HepG2 (cell line): ENCODE measurements around the gene ANKRD65. TPM values are rescaled to one million over a fixed set of nuclear protein-coding genes. Genes with fewer than 3 reads are reported as not detected.

Experiments
- ARNTL ChIP-seq: sonication (generic); formaldehyde crosslinking; IDR thresholded peaks from 2 replicates; pipeline ENCODE4 v1.4.0; 2020; ENCODE audit warnings: mild to moderate bottlenecking, missing genetic modification reagents
- BORCS8-MEF2B ChIP-seq: sonication (generic); formaldehyde crosslinking; IDR thresholded peaks from 2 replicates; pipeline ENCODE4 v1.8.0; 2022; ENCODE audit warnings: mild to moderate bottlenecking, missing genetic modification reagents
- CREM ChIP-seq, 2 experiments: sonication (generic) in 1 of 2; formaldehyde crosslinking in 1 of 2; IDR thresholded peaks; 2 replicates each; pipeline versions ENCODE4 v1.4.0 to v1.6.1; 2016 to 2020; ENCODE audit warnings: antibody characterized with exemption in 1 of 2, mild to moderate bottlenecking in 1 of 2, missing genetic modification reagents in 1 of 2
- ETV5 ChIP-seq: IDR thresholded peaks from 2 replicates; pipeline ENCODE4 v1.6.1; 2018; ENCODE audit warnings: missing biosample characterization, missing genetic modification reagents, inconsistent platforms, borderline replicate concordance
- FOXJ3 ChIP-seq: sonication (generic); formaldehyde crosslinking; IDR thresholded peaks from 2 replicates; pipeline ENCODE4 v1.4.0; 2020; ENCODE audit warnings: missing genetic modification reagents, mild to moderate bottlenecking, borderline replicate concordance
- HNRNPK ChIP-seq: fragments of 200-400 bp; formaldehyde crosslinking; IDR thresholded peaks from 2 replicates; pipeline ENCODE4 v1.6.1; 2018; ENCODE audit warnings: low read length, low read depth, moderate library complexity, mild to moderate bottlenecking; ENCODE audit not compliant: poor library complexity, severe bottlenecking
- MIER2 ChIP-seq: IDR thresholded peaks from 2 replicates; pipeline ENCODE4 v1.6.1; 2016; ENCODE audit warnings: missing biosample characterization, missing genetic modification reagents
- MTA3 ChIP-seq: sonication (generic); formaldehyde crosslinking; IDR thresholded peaks from 2 replicates; pipeline ENCODE4 v1.4.0; 2020; ENCODE audit warnings: missing genetic modification reagents
- MXD3 ChIP-seq: IDR thresholded peaks from 2 replicates; pipeline ENCODE4 v1.6.1; 2016; ENCODE audit warnings: mild to moderate bottlenecking, missing biosample characterization, missing genetic modification reagents
- MXD4 ChIP-seq: IDR thresholded peaks from 2 replicates; pipeline ENCODE4 v1.6.1; 2016; ENCODE audit warnings: mild to moderate bottlenecking, missing biosample characterization, missing genetic modification reagents
- NONO ChIP-seq, 2 experiments: fragments of 450-650 bp in 1 of 2; sonication (generic) in 1 of 2; formaldehyde crosslinking in 1 of 2; IDR thresholded peaks in 1 of 2; conservative IDR thresholded peaks in 1 of 2; 2 replicates each; pipeline versions ENCODE4 v1.6.1 to v1.8.0; 2017 to 2022; ENCODE audit warnings: mild to moderate bottlenecking in 1 of 2, missing genetic modification reagents in 1 of 2, moderate library complexity in 1 of 2
- PLSCR1 ChIP-seq: sonication (generic); formaldehyde crosslinking; IDR thresholded peaks from 2 replicates; pipeline ENCODE4 v1.5.0; 2020; ENCODE audit warnings: missing genetic modification reagents, mild to moderate bottlenecking, borderline replicate concordance
- POLR2A ChIP-seq, 2 experiments: IDR thresholded peaks; 2 replicates each; pipeline ENCODE4 v1.6.1; 2011; ENCODE audit warnings: low read depth in 2 of 2, low read length in 2 of 2, mild to moderate bottlenecking in 1 of 2, moderate library complexity in 1 of 2; ENCODE audit not compliant: insufficient read depth in 1 of 2
- RAD51 ChIP-seq: fragments of 450-650 bp; IDR thresholded peaks from 2 replicates; pipeline ENCODE4 v1.6.1; 2016; ENCODE audit warnings: borderline replicate concordance
- SATB2 ChIP-seq: sonication (generic); formaldehyde crosslinking; IDR thresholded peaks from 2 replicates; pipeline ENCODE4 v1.5.0; 2020; ENCODE audit warnings: missing genetic modification reagents
- SMAD9 ChIP-seq: sonication (generic); formaldehyde crosslinking; IDR thresholded peaks from 2 replicates; pipeline ENCODE4 v1.5.1; 2020; ENCODE audit warnings: mild to moderate bottlenecking, missing genetic modification reagents
- SYNCRIP ChIP-seq: fragments of 200-400 bp; formaldehyde crosslinking; IDR thresholded peaks from 2 replicates; pipeline ENCODE4 v1.6.1; 2018; ENCODE audit warnings: mild to moderate bottlenecking, low read depth, low read length; ENCODE audit not compliant: insufficient read depth
- ZNF232 ChIP-seq: sonication (generic); formaldehyde crosslinking; IDR thresholded peaks from 2 replicates; pipeline ENCODE4 v1.4.0; 2020; ENCODE audit warnings: missing genetic modification reagents, borderline replicate concordance
- ZNF441 ChIP-seq: sonication (generic); formaldehyde crosslinking; IDR thresholded peaks from 2 replicates; pipeline ENCODE4 v1.7.0; 2021; ENCODE audit warnings: missing genetic modification reagents, borderline replicate concordance
- ZNF572 ChIP-seq: sonication (generic); formaldehyde crosslinking; IDR thresholded peaks from 2 replicates; pipeline ENCODE4 v1.5.1; 2020; ENCODE audit warnings: mild to moderate bottlenecking, missing genetic modification reagents
- polyA plus RNA-seq, 8 experiments: library from polyadenylated mRNA; depleted of rRNA in 3 of 8; stranded (reverse) in 7 of 8; unstranded in 1 of 8; fragments of >200 nt; fragmentation: Illumina TruSeq in 4 of 8; extraction: Trizol in 4 of 8; gene quantifications; 2 replicates each; pipeline versions ENCODE4 v1.2.1 to v1.2.3, GENCODE V29; 2011 to 2016; ENCODE audit warnings: low read depth in 4 of 8, missing spikeins in 1 of 8, mixed read lengths in 1 of 8; ENCODE audit not compliant: insufficient read depth in 1 of 8
- total RNA-seq, 5 experiments: library from RNA; depleted of rRNA; stranded (reverse); fragments of >200 nt; fragmentation: Illumina TruSeq; extraction: Trizol; gene quantifications; 2 replicates each; pipeline ENCODE4 v1.2.3, GENCODE V29; 2016; ENCODE audit warnings: low read depth in 1 of 5
- TF ChIP-seq, protein P1 (sequence below): sonication (generic); formaldehyde crosslinking; IDR thresholded peaks from 2 replicates; pipeline ENCODE4 v1.8.0; 2023; ENCODE audit warnings: mild to moderate bottlenecking, missing genetic modification reagents
- TF ChIP-seq, protein P2 (sequence below): sonication (generic); formaldehyde crosslinking; IDR thresholded peaks from 2 replicates; pipeline ENCODE4 v1.4.0; 2020; ENCODE audit warnings: mild to moderate bottlenecking, low read depth, missing genetic modification reagents
- TF ChIP-seq, protein P3 (sequence below): sonication (generic); formaldehyde crosslinking; IDR thresholded peaks from 2 replicates; pipeline ENCODE4 v1.5.0; 2020; ENCODE audit warnings: missing genetic modification reagents
- TF ChIP-seq, protein P4 (sequence below): sonication (generic); formaldehyde crosslinking; IDR thresholded peaks from 2 replicates; pipeline ENCODE4 v1.8.1; 2023; ENCODE audit warnings: mild to moderate bottlenecking, missing genetic modification reagents, borderline replicate concordance

The ANKRD65 gene
- total and polyA plus RNA-seq, 2 of the 13 experiments (the other 11 are each of a cell fraction or from before 2014, with no cell fraction given): 12.1 to 30.1 TPM

DNA sequence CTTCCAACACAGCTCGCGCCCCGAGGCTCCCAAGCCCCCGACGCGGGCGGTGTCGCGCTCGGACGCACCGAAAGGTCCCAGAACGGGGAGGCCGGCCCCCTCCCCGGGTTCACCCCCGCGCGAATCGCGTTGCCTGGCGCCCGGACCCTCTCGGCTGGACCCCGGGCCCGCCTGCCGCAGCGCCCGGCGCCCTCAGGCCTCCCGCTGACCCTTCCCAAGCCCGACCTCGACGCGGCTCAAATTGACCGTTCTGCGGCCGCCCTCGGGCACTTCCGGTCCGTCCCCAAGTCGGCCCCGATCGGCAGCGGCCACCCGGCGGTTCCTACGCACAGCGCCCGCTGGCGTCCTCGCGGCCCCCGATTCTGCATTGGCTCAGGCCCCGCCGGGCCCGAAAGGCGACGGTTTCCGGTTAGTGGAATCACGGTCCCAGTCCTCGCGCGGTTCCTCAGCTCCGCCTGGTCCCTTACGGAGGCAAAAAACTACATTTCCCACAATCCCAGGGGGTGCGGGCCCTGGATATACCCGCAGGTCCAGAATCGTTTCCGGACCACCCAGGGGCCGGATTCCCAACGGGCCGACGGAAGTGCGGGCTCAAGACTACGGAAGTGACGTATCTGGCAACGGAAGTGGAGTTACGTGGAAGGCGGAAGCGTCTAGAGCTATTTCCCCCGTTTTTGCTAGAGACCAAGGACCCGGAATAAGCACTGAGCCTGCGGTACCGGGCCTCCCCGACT lies 46.0 kb downstream of the ANKRD65 start, which contains the start of gene AURKAIP1 (continued):
- TF ChIP-seq, protein P1, sequence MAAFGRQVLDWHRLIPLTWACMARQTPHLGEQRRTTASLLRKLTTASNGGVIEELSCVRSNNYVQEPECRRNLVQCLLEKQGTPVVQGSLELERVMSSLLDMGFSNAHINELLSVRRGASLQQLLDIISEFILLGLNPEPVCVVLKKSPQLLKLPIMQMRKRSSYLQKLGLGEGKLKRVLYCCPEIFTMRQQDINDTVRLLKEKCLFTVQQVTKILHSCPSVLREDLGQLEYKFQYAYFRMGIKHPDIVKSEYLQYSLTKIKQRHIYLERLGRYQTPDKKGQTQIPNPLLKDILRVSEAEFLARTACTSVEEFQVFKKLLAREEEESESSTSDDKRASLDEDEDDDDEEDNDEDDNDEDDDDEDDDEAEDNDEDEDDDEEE: peak; percentile 49; the same call in 1 of the 2 replicates
- TF ChIP-seq ZNF572 (CRISPR knock-in tag) (peak; percentile 88; the same call in 1 of the 2 replicates), CREM (IDR thresholded peaks at IDR 0.05) (peak; percentile 98), CREM (CRISPR knock-in tag; IDR thresholded peaks at IDR 0.05) (no peak; the same call in 1 of the 2 replicates), POLR2A (IDR thresholded peaks at IDR 0.05; ENCODE audit: insufficient read depth in 1 of 2, low read depth in 2 of 2, low read length in 2 of 2) (peak; percentile 52 to 78), HNRNPK (peak; percentile 42), SMAD9 (CRISPR knock-in tag) (no peak; the same call in 1 of the 2 replicates), PLSCR1 (CRISPR knock-in tag) (no peak; the same call in 1 of the 2 replicates), MTA3 (CRISPR knock-in tag) (no peak), FOXJ3 (CRISPR knock-in tag) (peak; percentile 71), MXD3 (CRISPR knock-in tag) (peak; percentile 57; the same call in 1 of the 2 replicates), SYNCRIP (no peak), NONO (IDR thresholded peaks at IDR 0.05) (no peak), NONO (CRISPR knock-in tag; conservative IDR thresholded peaks at IDR 0.05) (peak; percentile 100), ZNF232 (CRISPR knock-in tag) (peak; percentile 60; the same call in 1 of the 2 replicates), MXD4 (peak; percentile 64; the same call in 1 of the 2 replicates), RAD51 (no peak), MIER2 (CRISPR knock-in tag) (peak; percentile 82), SATB2 (0 out of 2 replicates have a peak, but pooled peaks have one; percentile 25), ZNF441 (CRISPR knock-in tag) (peak; percentile 94), BORCS8-MEF2B (peak; percentile 93), ETV5 (peak; percentile 86), ARNTL (peak; percentile 85)
- TF ChIP-seq, protein P2, sequence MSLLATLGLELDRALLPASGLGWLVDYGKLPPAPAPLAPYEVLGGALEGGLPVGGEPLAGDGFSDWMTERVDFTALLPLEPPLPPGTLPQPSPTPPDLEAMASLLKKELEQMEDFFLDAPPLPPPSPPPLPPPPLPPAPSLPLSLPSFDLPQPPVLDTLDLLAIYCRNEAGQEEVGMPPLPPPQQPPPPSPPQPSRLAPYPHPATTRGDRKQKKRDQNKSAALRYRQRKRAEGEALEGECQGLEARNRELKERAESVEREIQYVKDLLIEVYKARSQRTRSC: no peak
- TF ChIP-seq, protein P3, sequence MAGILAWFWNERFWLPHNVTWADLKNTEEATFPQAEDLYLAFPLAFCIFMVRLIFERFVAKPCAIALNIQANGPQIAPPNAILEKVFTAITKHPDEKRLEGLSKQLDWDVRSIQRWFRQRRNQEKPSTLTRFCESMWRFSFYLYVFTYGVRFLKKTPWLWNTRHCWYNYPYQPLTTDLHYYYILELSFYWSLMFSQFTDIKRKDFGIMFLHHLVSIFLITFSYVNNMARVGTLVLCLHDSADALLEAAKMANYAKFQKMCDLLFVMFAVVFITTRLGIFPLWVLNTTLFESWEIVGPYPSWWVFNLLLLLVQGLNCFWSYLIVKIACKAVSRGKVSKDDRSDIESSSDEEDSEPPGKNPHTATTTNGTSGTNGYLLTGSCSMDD: no peak
- TF ChIP-seq, protein P4, sequence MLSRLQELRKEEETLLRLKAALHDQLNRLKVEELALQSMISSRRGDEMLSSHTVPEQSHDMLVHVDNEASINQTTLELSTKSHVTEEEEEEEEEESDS: no peak
